ENCODE results near the gene NPFFR2.
A peak's percentile ranks its signal among the peaks of the same experiment; 100 is the strongest.
"Not testable (repeated sequence)": the region's sequence is repeated elsewhere in the genome, so short reads cannot be mapped to it uniquely, and the experiment has no call there.

Gene NPFFR2

DNA sequence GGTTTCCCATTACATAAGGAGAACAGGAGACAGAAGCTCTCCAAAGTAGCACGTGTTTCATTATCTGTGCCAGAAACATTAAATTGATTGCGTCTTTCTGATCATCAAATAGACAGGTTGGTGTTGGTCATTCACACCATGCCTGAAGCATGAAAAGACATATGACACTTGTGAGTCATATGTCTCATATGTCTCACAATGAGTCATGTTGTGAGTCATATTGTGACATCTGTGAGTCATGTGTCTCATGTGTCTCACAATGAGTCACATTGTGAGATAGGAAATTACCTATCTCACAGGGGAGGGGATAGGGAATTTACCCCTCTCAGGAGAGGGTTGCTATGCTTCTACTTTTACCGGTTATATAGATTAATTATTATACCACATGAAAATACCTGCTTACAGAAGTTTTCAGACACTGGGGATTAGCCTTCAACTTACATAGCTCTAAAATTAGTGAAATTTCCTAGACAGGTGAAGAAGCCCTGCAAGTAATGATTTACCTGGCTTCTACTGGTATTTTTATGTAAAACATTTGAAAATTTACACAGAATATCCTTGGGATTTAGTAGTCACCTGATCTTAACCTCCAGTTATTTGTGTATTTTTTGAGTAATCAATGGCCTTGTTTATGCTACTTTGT is 80.8 kb downstream of the NPFFR2 start:
- peak; percentile 53 for DNase-seq

DNA sequence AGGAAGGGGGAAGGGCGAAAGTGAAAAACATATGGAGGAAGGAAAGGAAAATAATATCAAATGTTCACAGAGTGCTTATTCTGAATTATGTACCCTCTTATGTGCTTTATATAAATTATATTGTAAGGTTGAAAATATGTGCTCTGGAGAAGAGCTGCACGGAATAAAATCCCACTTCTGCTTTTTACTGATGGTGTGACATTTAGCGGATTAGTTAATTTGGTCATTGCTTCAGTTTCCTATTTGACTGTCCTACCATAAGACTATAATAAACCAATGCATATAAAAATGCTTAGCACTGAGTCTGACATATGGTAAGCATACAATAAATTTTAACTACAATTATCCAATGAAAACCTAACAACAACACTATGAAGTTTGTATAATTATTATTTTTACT is 86.2 kb downstream of the NPFFR2 start:
- DNase-seq = no peak

DNA sequence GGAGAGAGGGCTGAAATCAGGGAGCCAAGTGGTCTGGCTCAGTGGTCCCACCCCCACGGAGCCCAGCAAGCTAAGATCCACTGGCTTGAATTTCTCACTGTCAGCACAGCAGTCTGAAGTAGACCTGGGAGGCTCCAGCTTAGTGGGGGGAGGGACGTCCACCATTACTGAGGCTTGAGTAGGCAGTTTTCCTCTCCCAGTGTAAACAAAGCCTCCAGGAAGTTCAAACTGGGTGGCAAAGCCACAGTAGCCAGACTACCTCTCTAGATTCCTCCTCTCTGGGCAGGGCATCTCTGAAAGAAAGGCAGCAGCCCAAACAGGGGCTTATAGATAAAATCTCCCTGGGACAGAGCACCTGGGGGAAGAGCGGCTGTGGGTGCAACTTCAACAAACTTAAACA is 88.1 kb downstream of the NPFFR2 start:
- DNase-seq = no peak

DNA sequence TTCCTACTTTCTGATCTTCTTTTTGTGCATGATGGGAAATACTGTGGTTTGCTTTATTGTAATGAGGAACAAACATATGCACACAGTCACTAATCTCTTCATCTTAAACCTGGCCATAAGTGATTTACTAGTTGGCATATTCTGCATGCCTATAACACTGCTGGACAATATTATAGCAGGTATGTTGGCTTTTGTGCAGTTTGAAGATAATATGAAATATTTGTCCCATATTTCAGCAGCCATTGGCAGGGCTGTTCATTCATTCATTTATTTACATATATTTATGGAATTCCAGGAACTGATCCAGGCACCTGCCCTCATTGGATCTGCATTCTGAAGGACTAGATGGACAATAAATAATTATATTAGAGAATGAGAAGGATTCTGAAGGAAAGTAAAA is 96.9 kb downstream of the NPFFR2 start:
- no peak for DNase-seq

DNA sequence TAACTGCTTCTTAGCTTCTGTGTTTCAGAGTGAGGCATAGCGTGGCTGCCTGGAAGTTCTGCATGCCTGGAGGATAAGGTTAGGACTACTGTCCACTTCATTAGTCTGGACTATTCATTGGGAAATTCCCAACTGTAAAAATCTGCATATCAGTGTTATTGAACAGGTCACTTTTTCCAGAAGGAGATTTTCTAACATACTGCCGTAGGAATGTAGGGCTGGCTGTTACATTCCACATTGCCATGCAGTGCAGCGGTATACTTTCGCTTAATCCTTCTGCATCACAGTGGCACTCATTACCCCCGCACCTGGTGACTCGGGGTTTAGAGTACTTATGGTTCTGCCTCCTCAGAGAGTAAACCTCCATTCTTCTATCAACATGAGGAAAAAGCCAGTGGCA is 104.6 kb downstream of the NPFFR2 start:
- no peak for DNase-seq

DNA sequence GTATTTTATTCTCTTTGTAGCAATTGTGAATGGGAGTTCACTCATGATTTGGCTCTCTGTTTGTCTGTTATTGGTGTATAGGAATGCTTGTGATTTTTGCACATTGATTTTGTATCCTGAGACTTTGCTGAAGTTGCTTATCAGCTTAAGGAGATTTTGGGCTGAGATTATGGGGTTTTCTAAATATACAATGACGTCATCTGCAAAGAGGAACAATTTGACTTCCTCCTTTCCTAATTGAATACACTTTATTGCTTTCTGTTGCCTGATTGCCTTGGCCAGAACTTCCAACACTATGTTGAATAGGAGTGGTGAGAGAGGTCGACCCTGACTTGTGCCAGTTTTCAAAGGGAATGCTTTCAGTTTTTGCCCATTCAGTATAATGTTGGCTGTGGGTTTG is 108.2 kb downstream of the NPFFR2 start:
- DNase-seq = not testable (repeated sequence)

DNA sequence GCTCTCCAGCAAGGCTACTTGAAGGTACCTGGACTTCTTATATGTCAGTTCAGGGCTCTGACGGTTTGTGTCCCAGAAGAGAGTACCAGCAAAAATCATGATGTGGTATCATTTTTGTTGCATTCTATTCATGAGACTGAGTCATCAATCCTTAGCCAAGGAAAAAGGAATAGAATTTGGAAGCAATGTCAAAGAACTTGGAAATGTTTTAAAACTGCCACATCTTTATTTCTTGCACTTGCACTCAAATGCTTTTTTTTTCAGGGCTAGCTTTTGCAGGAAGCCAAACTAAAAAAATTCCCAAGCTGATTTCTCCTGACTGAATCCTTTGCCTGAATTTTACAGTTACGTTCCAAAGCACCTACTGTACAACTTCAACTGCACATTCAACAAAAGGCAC is 112.4 kb downstream of the NPFFR2 start:
- DNase-seq = no peak

DNA sequence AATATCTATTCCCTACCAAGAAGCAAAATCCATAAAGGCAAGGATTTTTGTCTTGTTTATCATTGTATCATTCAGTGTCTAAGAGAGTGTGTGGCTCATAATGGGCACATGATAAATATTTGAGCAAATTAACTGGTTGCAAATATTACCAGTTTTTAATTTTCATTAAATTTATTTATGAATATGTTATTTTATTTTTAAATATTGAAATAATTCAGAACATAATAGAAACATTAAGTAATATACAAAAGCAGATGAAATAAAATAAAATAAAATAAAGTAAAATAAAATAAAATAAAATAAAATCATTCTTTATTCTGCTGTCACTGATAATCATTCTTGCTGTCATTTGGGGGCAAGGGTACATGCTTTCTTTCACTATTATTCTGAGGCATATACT is 120.9 kb downstream of the NPFFR2 start:
- no peak for DNase-seq

DNA sequence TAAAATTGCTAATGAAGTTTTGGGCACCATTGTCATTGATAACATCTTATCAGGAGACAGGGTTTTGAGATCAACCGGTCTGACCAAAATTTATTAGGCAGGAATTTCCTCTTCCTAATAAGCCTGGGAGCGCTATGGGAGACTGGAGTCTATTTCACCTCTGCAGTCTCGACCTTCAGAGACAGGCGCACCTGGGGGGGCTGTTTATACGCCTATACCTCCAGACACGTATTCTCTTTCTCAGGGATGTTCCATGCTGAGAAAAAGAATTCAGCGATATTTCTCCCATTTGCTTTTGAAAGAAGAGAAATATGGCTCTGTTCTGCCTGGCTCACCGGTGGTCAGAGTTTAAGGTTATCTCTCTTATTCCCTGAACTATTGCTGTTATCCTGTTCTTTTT is 121.8 kb downstream of the NPFFR2 start:
- not testable (repeated sequence) for DNase-seq

DNA sequence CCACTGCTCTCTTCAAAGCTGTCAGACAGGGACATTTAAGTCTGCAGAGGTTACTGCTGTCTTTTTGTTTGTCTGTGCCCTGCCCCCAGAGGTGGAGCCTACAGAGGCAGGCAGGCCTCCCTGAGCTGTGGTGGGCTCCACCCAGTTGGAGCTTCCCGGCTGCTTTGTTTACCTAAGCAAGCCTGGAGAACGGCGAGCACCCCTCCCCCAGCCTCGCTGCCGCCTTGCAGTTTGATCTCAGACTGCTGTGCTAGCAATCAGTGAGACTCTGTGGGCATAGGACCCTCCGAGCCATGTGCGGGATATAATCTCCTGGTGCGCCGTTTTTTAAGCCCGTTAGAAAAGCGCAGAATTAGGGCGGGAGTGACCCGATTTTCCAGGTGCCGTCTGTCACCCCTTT is 137.5 kb downstream of the NPFFR2 start:
- not testable (repeated sequence) for DNase-seq

DNA sequence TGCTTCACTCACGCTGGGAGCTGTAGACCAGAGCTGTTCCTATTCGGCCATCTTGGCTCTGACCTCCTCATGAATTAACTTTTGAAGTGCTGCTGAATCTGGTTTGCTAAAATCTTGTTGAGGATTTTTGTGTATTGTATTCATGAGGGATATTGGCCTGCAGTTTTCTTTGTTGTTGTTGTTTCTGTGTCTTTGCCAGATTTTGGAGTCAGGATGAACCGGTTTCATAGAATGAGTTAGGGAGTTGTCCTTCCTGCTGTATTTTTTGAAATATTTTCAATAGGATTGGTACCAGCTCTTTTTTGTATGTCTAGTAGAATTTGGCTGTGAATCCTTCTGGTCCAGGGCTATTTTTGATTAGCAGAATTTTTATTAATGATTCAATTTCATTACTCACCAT is 138.1 kb downstream of the NPFFR2 start:
- no peak for DNase-seq

DNA sequence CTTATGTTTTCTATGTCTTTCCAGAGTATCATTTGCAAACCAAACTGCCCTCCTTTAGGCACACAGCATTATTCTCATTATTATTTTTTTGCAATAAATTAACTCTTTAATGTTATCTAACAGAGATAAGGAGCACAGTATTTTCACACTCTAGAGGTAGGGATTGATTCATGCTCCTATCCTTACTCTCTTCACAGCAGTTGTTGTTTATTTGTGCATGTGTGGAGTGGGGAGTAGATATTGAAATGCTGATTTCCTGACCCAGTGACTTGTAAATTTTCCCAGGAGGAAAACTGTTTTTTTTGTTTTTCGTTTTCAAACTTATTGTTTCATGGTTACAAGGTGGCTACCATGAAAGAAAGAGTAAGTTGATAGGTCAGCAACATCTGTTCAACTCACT is 140.0 kb downstream of the NPFFR2 start:
- no peak for DNase-seq

DNA sequence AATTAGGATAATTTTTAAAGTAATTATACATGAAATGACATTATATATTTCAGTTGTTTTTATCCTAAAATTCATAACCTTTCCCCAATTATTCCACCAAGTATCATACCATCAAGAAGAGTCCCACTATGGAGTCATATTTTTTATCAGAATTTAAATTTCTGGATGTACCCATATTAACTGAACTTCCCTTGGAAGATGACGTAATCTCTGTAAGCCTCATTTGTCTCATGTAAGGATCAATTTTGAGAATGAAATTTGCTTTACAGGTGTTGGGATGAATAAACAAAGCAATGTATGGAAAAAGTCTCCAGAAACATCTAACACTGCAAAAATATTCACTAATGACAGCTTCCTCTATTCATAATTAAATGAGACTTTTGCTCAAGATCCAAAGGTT is 147.5 kb downstream of the NPFFR2 start:
- no peak for DNase-seq

DNA sequence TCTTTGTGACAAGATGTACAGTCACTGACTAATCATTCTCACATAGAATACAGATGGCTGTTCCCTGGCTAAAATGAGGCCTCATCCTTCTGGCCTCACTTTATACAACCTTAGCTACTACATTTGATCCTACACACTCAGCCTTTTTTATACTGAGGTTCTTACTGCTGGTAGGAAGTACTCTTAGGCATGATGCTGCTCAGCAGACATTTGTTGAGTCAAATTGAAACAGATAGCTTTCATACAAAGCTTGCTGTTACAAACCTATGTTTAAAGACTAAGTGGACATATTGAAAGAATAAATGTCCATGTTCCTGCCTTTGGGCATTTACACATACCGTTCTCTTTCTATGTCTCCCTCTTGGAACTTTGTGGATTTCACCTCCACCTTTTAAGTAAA is 154.9 kb downstream of the NPFFR2 start:
- DNase-seq = no peak

DNA sequence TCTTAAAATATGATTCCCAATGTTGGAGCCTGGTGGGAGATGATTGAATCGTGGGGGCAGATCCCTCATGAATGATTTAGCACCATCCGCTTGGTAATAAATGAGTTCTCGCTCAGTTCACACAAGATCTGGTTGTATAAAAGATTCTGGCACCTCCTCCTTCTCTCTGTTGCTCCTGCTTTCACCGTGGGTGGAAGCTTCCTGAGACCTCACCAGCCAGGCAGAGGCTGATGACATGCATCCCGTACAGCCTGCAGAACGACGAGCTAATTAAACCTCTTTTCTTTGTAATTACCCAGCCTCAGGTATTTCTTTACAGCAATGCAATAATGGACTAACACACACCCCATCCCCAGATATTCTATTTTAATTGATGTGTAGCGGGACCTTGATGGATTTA is 162.2 kb downstream of the NPFFR2 start:
- DNase-seq = no peak

DNA sequence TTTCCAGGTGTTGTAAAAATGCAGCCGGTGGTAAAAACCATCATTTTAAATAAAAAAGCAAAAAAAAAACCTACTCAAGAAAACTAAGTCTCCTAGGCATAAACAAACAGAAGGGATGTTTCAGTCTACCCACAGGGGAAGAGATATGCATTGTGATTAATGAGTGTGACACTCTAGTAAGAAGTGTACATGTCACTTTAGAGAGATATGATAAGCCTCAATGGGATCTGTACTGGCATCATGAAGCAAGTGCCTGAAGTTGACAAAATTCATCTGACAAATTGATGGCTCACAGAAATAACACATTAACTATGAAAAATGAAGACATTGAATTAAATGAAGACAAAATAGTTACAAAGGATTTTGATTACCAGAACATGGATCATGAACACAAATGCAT is 162.7 kb downstream of the NPFFR2 start:
- no peak for DNase-seq

Data from EL (cell line).